ENCODE data around the gene SKI. TPM values are rescaled to one million over a fixed set of nuclear protein-coding genes. Genes with fewer than 3 reads are reported as not detected.

The SKI gene
- total RNA-seq, 1 donor from 2014 or later, result 90.0 TPM

- intact Hi-C loops (cut with DNase I), result no loop called here
- no peak overlapping the region for H3K4me3 ChIP-seq
- ATAC-seq (no peak), DNase-seq (peak; percentile 41)
- no peak for TF ChIP-seq CTCF (IDR thresholded peaks at IDR 0.05)
- H3K4me1 ChIP-seq, result no peaks in the 10 kb centered on the region
- no peaks in the 10 kb centered on the region for H3K27me3 ChIP-seq (ENCODE audit: low read depth)
- no peak overlapping the region for H3K27ac ChIP-seq
- no peaks in the 10 kb centered on the region for H3K36me3 ChIP-seq
- H3K9me3 ChIP-seq, result no peaks in the 10 kb centered on the region
Measured at GRCh38 chr1:2344744-2345296, 116.7 kb downstream of the SKI start.

GRCh38 chr1:2345297-2346075 lies 117.4 kb downstream of the SKI start:
- DNase-seq, result peak; percentile 27
- no peak for ATAC-seq
- no peak for TF ChIP-seq CTCF (IDR thresholded peaks at IDR 0.05)
- Histone ChIP-seq H3K36me3 (no peaks in the 10 kb centered on the region), H3K27me3 (ENCODE audit: low read depth) (no peaks in the 10 kb centered on the region), H3K4me1 (no peaks in the 10 kb centered on the region), H3K4me3 (no peak overlapping the region), H3K9me3 (no peaks in the 10 kb centered on the region), H3K27ac (no peak overlapping the region)
- intact Hi-C loops (cut with DNase I), result no loop called here

- TF ChIP-seq CTCF (IDR thresholded peaks at IDR 0.05), result no peak
- DNase-seq (peak; percentile 20), ATAC-seq (no peak)
- Histone ChIP-seq H3K27me3 (ENCODE audit: low read depth) (no peaks in the 10 kb centered on the region), H3K4me3 (no peak overlapping the region), H3K9me3 (no peaks in the 10 kb centered on the region), H3K36me3 (no peaks in the 10 kb centered on the region), H3K4me1 (no peaks in the 10 kb centered on the region), H3K27ac (no peak overlapping the region)
- intact Hi-C loops (cut with DNase I), result no loop called here
Measured at GRCh38 chr1:2346691-2347408, 118.7 kb downstream of the SKI start.

- ATAC-seq, result no peak
Measured at GRCh38 chr1:2347409-2347785, 119.3 kb downstream of the SKI start.

GRCh38 chr1:2347896-2348295 lies 119.8 kb downstream of the SKI start:
- Histone ChIP-seq H3K27me3 (ENCODE audit: low read depth) (no peaks in the 10 kb centered on the region), H3K4me3 (no peak overlapping the region), H3K4me1 (no peaks in the 10 kb centered on the region), H3K9me3 (no peaks in the 10 kb centered on the region), H3K36me3 (no peaks in the 10 kb centered on the region), H3K27ac (no peak overlapping the region)
- TF ChIP-seq CTCF (IDR thresholded peaks at IDR 0.05), result no peak
- no peak for ATAC-seq
- intact Hi-C loops (cut with DNase I), result no loop called here
- DNase-seq, result peak; percentile 30

More at GRCh38 chr1:2347409-2347785, 119.3 kb downstream of the SKI start:
- intact Hi-C loops (cut with DNase I), result no loop called here
- no peaks in the 10 kb centered on the region for H3K9me3 ChIP-seq
- no peak overlapping the region for H3K27ac ChIP-seq
- no peaks in the 10 kb centered on the region for H3K27me3 ChIP-seq (ENCODE audit: low read depth)
- no peak for TF ChIP-seq CTCF (IDR thresholded peaks at IDR 0.05)
- no peak overlapping the region for H3K4me3 ChIP-seq
- H3K4me1 ChIP-seq, result no peaks in the 10 kb centered on the region
- peak; percentile 34 for DNase-seq
- no peaks in the 10 kb centered on the region for H3K36me3 ChIP-seq

Data from lower lobe of right lung (tissue), 2 donors.